Liver (tissue), 9 donors: ENCODE data around the gene ACOXL. TPM values are rescaled to one million over a fixed set of nuclear protein-coding genes. Genes with fewer than 3 reads are reported as not detected.

Experiments
- DNase-seq: peaks from one replicate; pipeline ENCODE4 v3.0.0-alpha.2; 2017; ENCODE audit warnings: low spot score
- H3K27ac ChIP-seq, 2 donors: one replicate each; pipeline ENCODE4 v1.7.0; 2013; ENCODE audit warnings: inconsistent platforms in 2 of 2, low read length in 2 of 2, control low read depth in 1 of 2, low read depth in 1 of 2, mild to moderate bottlenecking in 1 of 2
- H3K27me3 ChIP-seq, 4 donors: one replicate each; pipeline versions ENCODE4 v1.6.1 to v1.7.0; 2013; ENCODE audit warnings: low read length in 3 of 4, inconsistent platforms in 1 of 4, mild to moderate bottlenecking in 1 of 4, moderate library complexity in 1 of 4; ENCODE audit not compliant: control insufficient read depth in 4 of 4, insufficient read depth in 4 of 4
- H3K36me3 ChIP-seq, 4 donors: one replicate each; pipeline versions ENCODE4 v1.6.1 to v1.7.0; 2013; ENCODE audit warnings: low read length in 3 of 4, mild to moderate bottlenecking in 3 of 4, low read depth in 1 of 4, moderate library complexity in 1 of 4; ENCODE audit not compliant: control insufficient read depth in 4 of 4, insufficient read depth in 3 of 4
- H3K4me1 ChIP-seq, 4 donors: one replicate each; pipeline versions ENCODE4 v1.6.1 to v1.7.0; 2013; ENCODE audit warnings: low read length in 3 of 4, mild to moderate bottlenecking in 3 of 4, moderate library complexity in 1 of 4; ENCODE audit not compliant: control insufficient read depth in 4 of 4, insufficient read depth in 4 of 4
- H3K4me3 ChIP-seq, 3 donors: one replicate each; pipeline versions ENCODE4 v1.6.1 to v1.7.0; 2013; ENCODE audit warnings: low read length in 3 of 3, control low read depth in 1 of 3, low read depth in 1 of 3, mild to moderate bottlenecking in 1 of 3
- H3K9ac ChIP-seq, 2 donors: one replicate each; pipeline ENCODE4 v1.7.0; 2013; ENCODE audit warnings: low read length in 2 of 2, mild to moderate bottlenecking in 2 of 2, moderate library complexity in 2 of 2, control low read depth in 1 of 2, low read depth in 1 of 2
- H3K9me3 ChIP-seq, 4 donors: one replicate each; pipeline versions ENCODE4 v1.6.1 to v1.7.0; 2013; ENCODE audit warnings: low read length in 3 of 4; ENCODE audit not compliant: control insufficient read depth in 4 of 4
- EGR1 ChIP-seq, 2 donors: IDR thresholded peaks; 2 replicates each; pipeline ENCODE4 v1.6.1; 2016 to 2018; ENCODE audit warnings: antibody characterized with exemption in 2 of 2, low read depth in 2 of 2
- FOXA1 ChIP-seq: IDR thresholded peaks from 2 replicates; pipeline ENCODE4 v1.6.1; 2016; ENCODE audit warnings: antibody characterized with exemption
- FOXA2 ChIP-seq: IDR thresholded peaks from 2 replicates; pipeline ENCODE4 v1.6.1; 2016; ENCODE audit warnings: antibody characterized with exemption
- GABPA ChIP-seq, 2 donors: IDR thresholded peaks in 1 of 2; conservative IDR thresholded peaks in 1 of 2; 2 replicates each; pipeline ENCODE4 v1.6.1; 2016; ENCODE audit warnings: antibody characterized with exemption in 2 of 2, mild to moderate bottlenecking in 1 of 2, moderate library complexity in 1 of 2
- HNF4A ChIP-seq, 2 donors: conservative IDR thresholded peaks; 2 replicates each; pipeline ENCODE4 v1.6.1; 2016; ENCODE audit warnings: antibody characterized with exemption in 2 of 2, mild to moderate bottlenecking in 2 of 2
- HNF4G ChIP-seq: IDR thresholded peaks from 2 replicates; pipeline ENCODE4 v1.6.1; 2016; ENCODE audit warnings: antibody characterized with exemption
- JUND ChIP-seq, 2 donors: IDR thresholded peaks; 2 replicates each; pipeline ENCODE4 v1.6.1; 2016; ENCODE audit warnings: antibody characterized with exemption in 2 of 2
- NR2F2 ChIP-seq: IDR thresholded peaks from 2 replicates; pipeline ENCODE4 v1.6.1; 2016; ENCODE audit warnings: antibody characterized with exemption
- RAD21 ChIP-seq, 2 donors: IDR thresholded peaks; 2 replicates each; pipeline ENCODE4 v1.6.1; 2016; ENCODE audit warnings: antibody characterized with exemption in 2 of 2, mild to moderate bottlenecking in 2 of 2
- RXRA ChIP-seq, 2 donors: IDR thresholded peaks; 2 replicates each; pipeline ENCODE4 v1.6.1; 2017 to 2018; ENCODE audit warnings: antibody characterized with exemption in 2 of 2, mild to moderate bottlenecking in 1 of 2
- SP1 ChIP-seq: IDR thresholded peaks from 2 replicates; pipeline ENCODE4 v1.6.1; 2018; ENCODE audit warnings: antibody characterized with exemption, mild to moderate bottlenecking
- TAF1 ChIP-seq: conservative IDR thresholded peaks from 2 replicates; pipeline ENCODE4 v1.6.1; 2016; ENCODE audit warnings: antibody characterized with exemption, mild to moderate bottlenecking
- YY1 ChIP-seq: IDR thresholded peaks from 2 replicates; pipeline ENCODE4 v1.6.1; 2016; ENCODE audit warnings: antibody characterized with exemption, mild to moderate bottlenecking
- WGBS: extraction: QIAGEN DNeasy Blood & Tissue Kit; methylation state at CpG from one replicate; pipeline ENCODE4 v1.1.7; 2013; 5-methylcytosine and 5-hydroxymethylcytosine counted together
- polyA plus RNA-seq, 2 donors: library from polyadenylated mRNA; stranded (reverse) in 1 of 2; unstranded in 1 of 2; fragments of 200-250 nt in 1 of 2; fragments of >200 nt in 1 of 2; fragmentation: Nextera tagmentation in 1 of 2; extraction: Ambion mirVana in 1 of 2; gene quantifications; one replicate each; pipeline versions ENCODE4 v1.2.1 to v1.2.3, GENCODE V29; 2013 to 2015
- total RNA-seq, 2 donors: library from RNA; depleted of rRNA; stranded (reverse); fragments of >200 nt; gene quantifications; one replicate each; pipeline ENCODE4 v1.2.3, GENCODE V29; 2014
- TF ChIP-seq, protein P1 (sequence below): IDR thresholded peaks from 2 replicates; pipeline ENCODE4 v1.6.1; 2016; ENCODE audit warnings: antibody characterized with exemption
- TF ChIP-seq, protein P2 (sequence below): IDR thresholded peaks from 2 replicates; pipeline ENCODE4 v1.6.1; 2016; ENCODE audit warnings: antibody characterized with exemption
- TF ChIP-seq, protein P3 (sequence below): fragments of 150-350 bp; IDR thresholded peaks from 2 replicates; pipeline ENCODE4 v1.5.1; 2017; ENCODE audit warnings: improper control_type of control experiment, low read depth, low read length; ENCODE audit not compliant: missing input control
- TF ChIP-seq, protein P4 (sequence below): IDR thresholded peaks from 2 replicates; pipeline ENCODE4 v1.6.1; 2016; ENCODE audit warnings: antibody characterized with exemption, mild to moderate bottlenecking
- TF ChIP-seq, protein P5 (sequence below): IDR thresholded peaks from 2 replicates; pipeline ENCODE4 v1.6.1; 2016; ENCODE audit warnings: antibody characterized with exemption
- donor health status: healthy.
- donor health status: healthy.
- donor health status: healthy.
- donor health status: healthy.
- donor health status: healthy.

ACOXL gene
- total and polyA plus RNA-seq, 4 donors: 0.07 TPM; not detected in 3

DNA sequence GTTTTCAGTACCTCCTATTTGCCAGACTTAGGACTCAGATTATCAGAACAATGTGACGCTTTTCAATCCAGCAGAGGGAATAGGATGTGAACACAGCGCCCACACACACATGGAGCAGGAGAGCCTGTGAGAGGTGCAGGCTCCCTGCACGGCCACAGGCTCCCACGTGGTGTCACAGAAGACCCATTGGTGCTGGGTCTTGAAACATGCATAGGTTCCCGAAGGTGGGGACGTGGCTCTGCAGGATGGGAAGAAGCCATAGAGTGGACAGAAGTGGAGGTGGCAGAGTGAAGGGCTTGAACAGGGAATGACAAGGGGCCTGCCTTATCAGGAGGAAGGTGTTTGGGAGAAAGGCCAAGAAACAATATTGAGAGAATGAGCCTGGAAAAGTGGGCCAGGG is 309.9 kb downstream of the ACOXL start (continued):
- TF ChIP-seq, protein P1, sequence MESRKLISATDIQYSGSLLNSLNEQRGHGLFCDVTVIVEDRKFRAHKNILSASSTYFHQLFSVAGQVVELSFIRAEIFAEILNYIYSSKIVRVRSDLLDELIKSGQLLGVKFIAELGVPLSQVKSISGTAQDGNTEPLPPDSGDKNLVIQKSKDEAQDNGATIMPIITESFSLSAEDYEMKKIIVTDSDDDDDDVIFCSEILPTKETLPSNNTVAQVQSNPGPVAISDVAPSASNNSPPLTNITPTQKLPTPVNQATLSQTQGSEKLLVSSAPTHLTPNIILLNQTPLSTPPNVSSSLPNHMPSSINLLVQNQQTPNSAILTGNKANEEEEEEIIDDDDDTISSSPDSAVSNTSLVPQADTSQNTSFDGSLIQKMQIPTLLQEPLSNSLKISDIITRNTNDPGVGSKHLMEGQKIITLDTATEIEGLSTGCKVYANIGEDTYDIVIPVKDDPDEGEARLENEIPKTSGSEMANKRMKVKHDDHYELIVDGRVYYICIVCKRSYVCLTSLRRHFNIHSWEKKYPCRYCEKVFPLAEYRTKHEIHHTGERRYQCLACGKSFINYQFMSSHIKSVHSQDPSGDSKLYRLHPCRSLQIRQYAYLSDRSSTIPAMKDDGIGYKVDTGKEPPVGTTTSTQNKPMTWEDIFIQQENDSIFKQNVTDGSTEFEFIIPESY: no peak
- TF ChIP-seq RXRA (IDR thresholded peaks at IDR 0.05) (no peak), EGR1 (IDR thresholded peaks at IDR 0.05; ENCODE audit: low read depth in 2 of 2) (no peak), JUND (IDR thresholded peaks at IDR 0.05) (no peak), SP1 (no peak)
- TF ChIP-seq, protein P2, sequence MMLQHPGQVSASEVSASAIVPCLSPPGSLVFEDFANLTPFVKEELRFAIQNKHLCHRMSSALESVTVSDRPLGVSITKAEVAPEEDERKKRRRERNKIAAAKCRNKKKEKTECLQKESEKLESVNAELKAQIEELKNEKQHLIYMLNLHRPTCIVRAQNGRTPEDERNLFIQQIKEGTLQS: no peak

DNA sequence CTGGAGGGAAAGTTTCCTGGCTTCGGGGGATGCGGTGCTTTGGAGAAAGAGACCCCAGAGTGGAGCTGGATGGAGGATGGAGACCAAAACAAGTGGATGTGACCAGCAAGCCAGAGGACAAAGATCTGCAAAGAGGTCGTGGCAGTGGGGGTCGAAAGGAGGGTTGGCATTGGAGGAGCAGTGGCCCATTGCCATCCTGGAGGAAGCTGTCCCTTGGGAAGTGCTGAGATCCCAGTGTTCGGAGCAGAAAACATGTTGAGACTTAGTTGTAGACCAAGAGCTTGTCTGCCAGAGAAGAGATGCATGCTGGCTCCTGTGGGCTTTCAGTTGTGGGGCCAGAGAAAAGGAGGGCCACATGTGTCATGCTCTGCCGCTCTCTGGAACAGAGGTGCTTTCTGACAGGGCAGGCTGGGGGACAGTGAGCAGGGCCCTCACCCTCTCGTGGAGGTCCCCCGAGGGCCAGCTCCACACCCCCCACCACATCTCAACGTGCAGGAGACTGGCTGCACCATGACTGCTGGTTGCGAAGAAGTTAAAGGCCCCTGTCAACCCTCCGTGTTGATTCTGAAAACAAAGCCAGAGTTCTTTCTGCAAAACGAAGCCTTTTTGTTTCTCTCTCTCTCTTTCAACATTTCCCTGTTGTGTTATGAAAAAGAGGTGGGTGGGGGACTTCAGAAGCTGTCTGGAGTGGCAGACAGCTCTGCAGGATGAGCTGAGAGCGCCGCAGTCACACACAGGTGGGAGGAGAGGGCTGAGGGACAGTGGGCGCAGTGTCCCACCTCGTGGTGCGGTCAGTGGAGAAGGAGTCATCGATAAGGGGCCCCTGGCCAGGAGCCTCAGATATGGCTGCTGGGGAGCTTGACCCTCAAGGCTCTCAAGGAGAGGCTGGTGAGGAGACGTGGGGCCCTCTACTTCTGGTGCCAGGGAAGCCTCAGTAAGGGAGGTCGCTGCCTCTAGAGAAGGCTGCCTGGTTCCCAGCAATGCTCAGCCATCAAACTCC is 310.7 kb downstream of the ACOXL start:
- TF ChIP-seq FOXA1 (no peak), GABPA (IDR thresholded peaks at IDR 0.05 in 1 of 2, conservative IDR thresholded peaks at IDR 0.05 in 1 of 2) (no peak), SP1 (no peak), FOXA2 (no peak), JUND (IDR thresholded peaks at IDR 0.05) (no peak), NR2F2 (no peak), RAD21 (IDR thresholded peaks at IDR 0.05) (no peak), EGR1 (IDR thresholded peaks at IDR 0.05; ENCODE audit: low read depth in 2 of 2) (no peak), RXRA (IDR thresholded peaks at IDR 0.05) (no peak), YY1 (no peak), TAF1 (no peak), HNF4G (no peak), HNF4A (conservative IDR thresholded peaks at IDR 0.05) (no peak)
- TF ChIP-seq, protein P2: no peak
- TF ChIP-seq, protein P3, sequence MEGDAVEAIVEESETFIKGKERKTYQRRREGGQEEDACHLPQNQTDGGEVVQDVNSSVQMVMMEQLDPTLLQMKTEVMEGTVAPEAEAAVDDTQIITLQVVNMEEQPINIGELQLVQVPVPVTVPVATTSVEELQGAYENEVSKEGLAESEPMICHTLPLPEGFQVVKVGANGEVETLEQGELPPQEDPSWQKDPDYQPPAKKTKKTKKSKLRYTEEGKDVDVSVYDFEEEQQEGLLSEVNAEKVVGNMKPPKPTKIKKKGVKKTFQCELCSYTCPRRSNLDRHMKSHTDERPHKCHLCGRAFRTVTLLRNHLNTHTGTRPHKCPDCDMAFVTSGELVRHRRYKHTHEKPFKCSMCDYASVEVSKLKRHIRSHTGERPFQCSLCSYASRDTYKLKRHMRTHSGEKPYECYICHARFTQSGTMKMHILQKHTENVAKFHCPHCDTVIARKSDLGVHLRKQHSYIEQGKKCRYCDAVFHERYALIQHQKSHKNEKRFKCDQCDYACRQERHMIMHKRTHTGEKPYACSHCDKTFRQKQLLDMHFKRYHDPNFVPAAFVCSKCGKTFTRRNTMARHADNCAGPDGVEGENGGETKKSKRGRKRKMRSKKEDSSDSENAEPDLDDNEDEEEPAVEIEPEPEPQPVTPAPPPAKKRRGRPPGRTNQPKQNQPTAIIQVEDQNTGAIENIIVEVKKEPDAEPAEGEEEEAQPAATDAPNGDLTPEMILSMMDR: no peak
- TF ChIP-seq, protein P4, sequence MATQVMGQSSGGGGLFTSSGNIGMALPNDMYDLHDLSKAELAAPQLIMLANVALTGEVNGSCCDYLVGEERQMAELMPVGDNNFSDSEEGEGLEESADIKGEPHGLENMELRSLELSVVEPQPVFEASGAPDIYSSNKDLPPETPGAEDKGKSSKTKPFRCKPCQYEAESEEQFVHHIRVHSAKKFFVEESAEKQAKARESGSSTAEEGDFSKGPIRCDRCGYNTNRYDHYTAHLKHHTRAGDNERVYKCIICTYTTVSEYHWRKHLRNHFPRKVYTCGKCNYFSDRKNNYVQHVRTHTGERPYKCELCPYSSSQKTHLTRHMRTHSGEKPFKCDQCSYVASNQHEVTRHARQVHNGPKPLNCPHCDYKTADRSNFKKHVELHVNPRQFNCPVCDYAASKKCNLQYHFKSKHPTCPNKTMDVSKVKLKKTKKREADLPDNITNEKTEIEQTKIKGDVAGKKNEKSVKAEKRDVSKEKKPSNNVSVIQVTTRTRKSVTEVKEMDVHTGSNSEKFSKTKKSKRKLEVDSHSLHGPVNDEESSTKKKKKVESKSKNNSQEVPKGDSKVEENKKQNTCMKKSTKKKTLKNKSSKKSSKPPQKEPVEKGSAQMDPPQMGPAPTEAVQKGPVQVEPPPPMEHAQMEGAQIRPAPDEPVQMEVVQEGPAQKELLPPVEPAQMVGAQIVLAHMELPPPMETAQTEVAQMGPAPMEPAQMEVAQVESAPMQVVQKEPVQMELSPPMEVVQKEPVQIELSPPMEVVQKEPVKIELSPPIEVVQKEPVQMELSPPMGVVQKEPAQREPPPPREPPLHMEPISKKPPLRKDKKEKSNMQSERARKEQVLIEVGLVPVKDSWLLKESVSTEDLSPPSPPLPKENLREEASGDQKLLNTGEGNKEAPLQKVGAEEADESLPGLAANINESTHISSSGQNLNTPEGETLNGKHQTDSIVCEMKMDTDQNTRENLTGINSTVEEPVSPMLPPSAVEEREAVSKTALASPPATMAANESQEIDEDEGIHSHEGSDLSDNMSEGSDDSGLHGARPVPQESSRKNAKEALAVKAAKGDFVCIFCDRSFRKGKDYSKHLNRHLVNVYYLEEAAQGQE: no peak
- TF ChIP-seq, protein P5, sequence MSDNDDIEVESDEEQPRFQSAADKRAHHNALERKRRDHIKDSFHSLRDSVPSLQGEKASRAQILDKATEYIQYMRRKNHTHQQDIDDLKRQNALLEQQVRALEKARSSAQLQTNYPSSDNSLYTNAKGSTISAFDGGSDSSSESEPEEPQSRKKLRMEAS: no peak
- TF ChIP-seq, protein P1: no peak
- no peaks in the 10 kb centered on the region for H3K9me3 ChIP-seq

More for the DNA sequence above, 310.7 kb downstream of the ACOXL start:
- H3K4me3 ChIP-seq: no peak overlapping the region
- H3K36me3 ChIP-seq: no peaks in the 10 kb centered on the region
- no peak overlapping the region for H3K27ac ChIP-seq
- H3K9ac ChIP-seq: no peak overlapping the region
- no peaks in the 10 kb centered on the region for H3K27me3 ChIP-seq
- WGBS: 82% methylated on average over 20 of the region's 20 CpGs
- H3K4me1 ChIP-seq: no peaks in the 10 kb centered on the region
- no peak for DNase-seq
